NCI-H748 (cell line): ENCODE measurements around the gene CARD19.
"Not testable (repeated sequence)": the region's sequence is repeated elsewhere in the genome, so short reads cannot be mapped to it uniquely, and the experiment has no call there.

ENCODE experiments used
- DNase-seq: peaks from one replicate; lab custom pipeline; 2025; ENCODE audit not compliant: unreplicated experiment; lab: John Stamatoyannopoulos, UW

Gene CARD19

GRCh38 chr9:93099551-93100275 is 3.7 kb downstream of the CARD19 start:
- DNase-seq = no peak

DNA sequence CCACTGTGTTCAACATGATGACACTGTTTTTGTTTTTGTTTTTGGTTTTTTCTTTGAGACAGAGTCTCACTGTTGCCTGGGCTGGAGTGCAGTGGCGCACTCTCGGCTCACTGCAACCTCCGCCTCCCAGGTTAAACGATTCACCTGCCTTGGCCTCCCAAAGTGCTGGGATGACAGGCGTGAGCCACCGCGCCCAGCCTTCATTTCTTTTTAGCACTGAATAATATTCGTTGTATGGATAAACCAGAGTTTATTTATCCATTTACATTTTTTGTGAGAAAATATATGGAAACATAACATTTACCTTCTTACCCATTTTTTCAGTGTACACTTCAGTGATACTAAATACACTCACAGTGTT is 4.2 kb downstream of the CARD19 start:
- no peak for DNase-seq

GRCh38 chr9:93101086-93101485 is 5.1 kb downstream of the CARD19 start:
- DNase-seq = not testable (repeated sequence)

- DNase-seq = no peak
These were observed 9.6 kb downstream of the CARD19 start for GRCh38 chr9:93105620-93106019.

- no peak for DNase-seq
These were observed 11.3 kb downstream of the CARD19 start for GRCh38 chr9:93107151-93107824.

DNA sequence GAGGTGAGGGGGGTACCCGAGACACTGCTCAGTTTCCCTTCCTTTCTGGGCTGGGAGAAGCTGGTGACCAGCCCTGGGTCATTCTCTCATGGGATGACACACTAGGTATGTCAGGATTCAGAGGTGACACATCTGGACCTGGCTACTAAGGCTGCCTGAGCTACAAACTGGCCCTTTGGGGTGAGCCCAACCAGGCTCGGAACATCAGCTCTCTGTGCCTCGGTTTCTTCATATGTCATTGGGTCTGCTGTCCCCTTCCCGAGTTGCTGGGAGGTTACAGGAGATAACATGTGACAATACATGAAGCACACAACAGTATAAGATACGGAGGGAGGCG is 11.8 kb downstream of the CARD19 start:
- no peak for DNase-seq

GRCh38 chr9:93108291-93109041 is 12.4 kb downstream of the CARD19 start:
- no peak for DNase-seq

- no peak for DNase-seq
These were observed 14.4 kb downstream of the CARD19 start for GRCh38 chr9:93110311-93110855.

DNA sequence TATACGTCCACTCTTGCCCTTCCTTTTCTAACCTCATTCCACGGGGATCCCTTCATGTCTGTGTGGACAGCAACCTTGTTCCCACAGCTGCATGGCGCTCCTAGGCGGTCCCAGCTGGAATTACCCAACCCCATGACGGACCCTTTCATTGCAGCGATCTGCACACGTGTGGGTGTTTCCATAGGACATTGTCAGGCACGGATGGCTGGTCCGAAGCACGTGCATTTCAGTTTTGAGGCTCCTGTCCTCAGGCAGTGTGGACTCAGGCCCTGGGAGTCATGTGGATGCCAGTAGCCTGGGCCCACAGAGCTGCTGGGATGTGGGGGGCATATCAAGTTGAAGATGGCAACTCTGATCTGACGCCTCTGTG is 15.0 kb downstream of the CARD19 start:
- DNase-seq = no peak

DNA sequence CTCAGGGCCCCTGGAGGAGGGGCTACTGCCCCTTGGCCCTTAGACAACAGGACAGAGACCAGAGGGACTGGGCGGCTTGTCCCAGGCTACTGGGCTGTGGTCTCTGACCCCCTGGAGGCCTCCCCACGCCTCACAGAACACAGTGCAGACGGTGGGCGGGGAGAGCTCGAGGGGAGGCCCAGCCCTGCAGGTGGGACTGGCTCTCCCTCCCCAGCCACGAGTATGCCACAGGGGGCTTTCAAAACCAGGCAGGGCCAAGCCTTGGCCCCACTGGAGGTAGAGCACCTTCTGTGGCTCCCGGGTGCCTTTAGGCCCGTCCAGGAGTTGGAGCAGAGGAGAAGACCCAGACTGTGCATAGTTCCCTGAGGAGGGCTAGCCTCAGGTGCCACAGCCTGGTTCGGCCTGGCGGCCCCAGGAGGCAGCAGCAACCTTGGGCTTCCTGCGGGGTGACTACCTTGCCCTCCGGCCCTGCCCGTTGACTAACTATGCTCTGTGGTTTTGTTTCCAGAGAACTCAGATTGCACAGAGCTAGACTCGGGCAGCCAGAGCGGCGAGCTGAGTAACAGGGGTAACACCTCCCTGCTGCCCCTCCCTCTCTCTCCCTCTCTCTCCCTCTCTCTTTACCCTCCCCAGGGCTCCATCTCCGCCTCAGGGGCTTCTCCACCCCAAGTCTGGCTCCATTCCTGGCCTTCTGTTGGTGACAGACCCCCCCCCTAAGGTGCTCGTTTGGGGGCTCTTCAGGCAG is 15.5 kb downstream of the CARD19 start:
- DNase-seq = no peak

DNA sequence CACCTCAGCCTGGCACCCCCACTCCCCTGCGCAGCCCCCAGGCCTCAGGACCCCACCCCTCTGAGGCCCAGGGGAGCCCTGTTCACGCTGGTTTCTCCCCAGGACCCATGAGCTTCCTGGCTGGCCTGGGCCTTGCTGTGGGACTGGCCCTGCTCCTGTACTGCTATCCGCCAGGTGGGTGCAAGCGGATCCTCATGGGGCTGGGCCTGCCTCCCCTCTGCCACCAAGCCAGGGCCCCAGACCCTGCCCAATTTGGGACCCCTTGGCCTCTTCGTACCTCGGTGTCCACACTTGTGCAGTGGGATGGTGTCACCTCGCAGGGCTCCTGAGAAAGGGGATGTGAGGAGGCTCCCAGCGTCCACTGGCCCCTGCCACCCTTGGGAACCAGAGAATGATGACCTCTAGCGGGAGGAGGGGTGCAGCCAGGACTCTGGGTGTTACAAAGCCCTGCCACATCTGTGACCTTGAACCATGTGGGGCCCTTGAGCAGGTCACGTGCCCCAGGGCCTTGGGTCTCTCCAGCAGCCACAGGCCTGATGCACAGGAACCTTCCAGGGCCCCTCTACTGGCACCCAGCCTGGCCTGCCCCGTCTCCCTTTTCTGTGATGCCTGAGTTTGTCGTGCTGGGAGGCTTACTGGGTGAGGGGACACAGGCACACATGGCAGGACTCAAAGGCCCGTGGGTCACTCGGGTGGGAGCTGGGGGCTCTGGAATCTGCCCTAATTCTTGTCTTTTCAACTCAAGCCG is 16.3 kb downstream of the CARD19 start:
- no peak for DNase-seq

GRCh38 chr9:93112864-93113389 is 16.9 kb downstream of the CARD19 start:
- DNase-seq = no peak

DNA sequence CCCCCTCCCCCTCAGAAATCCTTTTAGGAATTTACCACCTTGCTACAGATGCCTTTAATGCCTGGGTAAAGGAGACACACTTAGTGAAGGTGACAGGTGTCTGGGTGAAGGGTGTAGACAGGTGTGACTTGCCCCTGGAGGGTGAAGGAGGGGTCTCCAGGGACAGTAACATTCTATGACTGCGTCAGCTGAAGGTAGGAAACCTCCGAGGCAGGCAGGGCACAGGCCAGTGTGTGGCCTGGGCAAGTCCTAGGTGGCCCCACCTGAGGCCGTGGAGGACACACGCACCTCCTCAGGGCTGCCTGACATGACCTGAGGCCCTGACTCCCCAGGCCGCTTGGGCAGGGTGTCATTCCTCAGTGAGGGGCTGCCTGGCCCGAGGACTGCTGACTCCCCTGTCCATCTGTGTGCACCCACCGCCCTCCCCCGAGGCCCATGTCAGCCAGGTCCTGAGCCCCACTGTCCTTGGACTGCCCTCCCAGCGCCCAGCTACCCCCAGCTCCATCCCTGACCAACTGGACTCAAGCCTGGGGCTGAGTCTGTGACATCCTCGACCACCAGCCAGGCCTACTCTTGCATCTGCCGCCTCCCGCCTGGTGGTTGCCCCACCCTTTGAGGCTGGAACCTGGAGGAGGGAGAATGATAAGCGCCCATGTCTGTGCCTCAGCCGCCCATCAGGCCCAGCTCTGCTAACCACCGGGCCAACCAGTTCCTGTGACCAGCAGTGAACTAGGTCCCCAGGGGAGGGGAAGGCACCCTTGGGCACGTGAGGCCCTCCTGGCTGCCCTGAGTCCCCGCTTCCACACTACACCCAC is 18.4 kb downstream of the CARD19 start:
- DNase-seq = no peak

GRCh38 chr9:93114984-93115335 is 18.9 kb downstream of the CARD19 start:
- no peak for DNase-seq

- no peak for DNase-seq
These were observed 19.6 kb downstream of the CARD19 start for GRCh38 chr9:93115486-93116071.

GRCh38 chr9:93116072-93116961 is 20.3 kb downstream of the CARD19 start:
- no peak for DNase-seq

DNA sequence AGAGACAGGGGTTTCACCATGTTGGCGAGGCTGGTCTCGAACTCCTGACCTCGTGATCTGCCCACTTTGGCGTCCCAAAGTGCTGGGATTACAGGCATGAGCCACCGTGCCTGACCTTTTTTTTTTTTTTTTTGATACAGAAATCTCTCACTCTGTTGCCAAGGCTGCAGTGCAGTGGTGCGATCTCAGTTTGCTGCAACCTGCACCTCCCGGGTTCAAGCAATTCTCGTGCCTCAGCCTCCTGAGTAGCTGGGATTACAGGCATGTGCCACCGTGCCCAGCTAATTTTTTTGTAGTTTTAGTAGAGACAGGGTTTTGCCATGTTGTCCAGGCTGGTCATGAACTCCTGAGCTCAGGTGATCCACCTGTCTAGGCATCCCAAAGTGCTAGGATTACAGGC is 21.5 kb downstream of the CARD19 start:
- not testable (repeated sequence) for DNase-seq
